Measurements from ENCODE around the gene PDE6C.

- TF ChIP-seq CTCF (IDR thresholded peaks at IDR 0.05) (no peak), EP300 (IDR thresholded peaks at IDR 0.05) (no peak)
Measured at GRCh38 chr10:93712593-93712992, 100.3 kb downstream of the PDE6C start.
